Hematopoietic multipotent progenitor cell (in vitro differentiated cells): ENCODE results near the gene SLC35D2. TPM values are rescaled to one million over a fixed set of nuclear protein-coding genes. Genes with fewer than 3 reads are reported as not detected.
A peak's percentile ranks its signal among the peaks of the same experiment; 100 is the strongest.
"Not testable (repeated sequence)": the region's sequence is repeated elsewhere in the genome, so short reads cannot be mapped to it uniquely, and the experiment has no call there.

Experiments
- DNase-seq, 3 donors: peaks; one replicate each; pipeline ENCODE4 v3.0.0-alpha.2; 2011 to 2015; ENCODE audit warnings: low read depth in 2 of 3, low spot score in 2 of 3
- total RNA-seq: library from RNA; depleted of rRNA; stranded (reverse); fragments of >200 nt; gene quantifications from one replicate; pipeline ENCODE4 v1.2.3, GENCODE V29; 2012

Gene SLC35D2
- total RNA-seq, 1 donor = 19.9 TPM

GRCh38 chr9:96400132-96400910 is 16.8 kb upstream of the SLC35D2 start:
- no peak for DNase-seq

GRCh38 chr9:96399325-96399633 is 15.8 kb upstream of the SLC35D2 start:
- no peak for DNase-seq

GRCh38 chr9:96398582-96399324 is 15.2 kb upstream of the SLC35D2 start:
- DNase-seq = peak in 2 of 3 donors; percentile 19 to 44

- DNase-seq = no peak
Measured at GRCh38 chr9:96395964-96396363, 12.5 kb upstream of the SLC35D2 start.

- no peak for DNase-seq
Measured at GRCh38 chr9:96394832-96395496, 11.5 kb upstream of the SLC35D2 start.

- no peak for DNase-seq
Measured at GRCh38 chr9:96392263-96392662, 8.8 kb upstream of the SLC35D2 start.

- no peak for DNase-seq
Measured at GRCh38 chr9:96391021-96391765, 7.7 kb upstream of the SLC35D2 start.

- no peak for DNase-seq
Measured at GRCh38 chr9:96388144-96388543, 4.6 kb upstream of the SLC35D2 start.

GRCh38 chr9:96386157-96386556 is 2.6 kb upstream of the SLC35D2 start:
- DNase-seq = no peak

GRCh38 chr9:96382839-96383164 is 709 bp downstream of the SLC35D2 start:
- DNase-seq = no peak

- no peak for DNase-seq
Measured at GRCh38 chr9:96382175-96382574, 1.3 kb downstream of the SLC35D2 start.

GRCh38 chr9:96381696-96382095 is 1.8 kb downstream of the SLC35D2 start:
- DNase-seq = no peak

- no peak for DNase-seq
Measured at GRCh38 chr9:96381125-96381524, 2.4 kb downstream of the SLC35D2 start.

GRCh38 chr9:96379461-96379860 is 4.0 kb downstream of the SLC35D2 start:
- no peak for DNase-seq

GRCh38 chr9:96378187-96378586 is 5.3 kb downstream of the SLC35D2 start:
- no peak for DNase-seq

GRCh38 chr9:96376891-96377874 is 6.3 kb downstream of the SLC35D2 start:
- no peak for DNase-seq

- DNase-seq = not testable (repeated sequence)
Measured at GRCh38 chr9:96375507-96375906, 8.0 kb downstream of the SLC35D2 start.

GRCh38 chr9:96367943-96368342 is 15.6 kb downstream of the SLC35D2 start:
- DNase-seq = no peak

GRCh38 chr9:96363175-96363967 is 20.1 kb downstream of the SLC35D2 start:
- no peak for DNase-seq
